Gastroesophageal sphincter (tissue), 3 donors: ENCODE measurements around the gene RNF223.

Experiments used
- POLR2A ChIP-seq, 2 donors: fragments of 450-650 bp; IDR thresholded peaks; one replicate each; pipeline ENCODE4 v1.6.1; 2017; ENCODE audit warnings: antibody characterized with exemption in 2 of 2, mild to moderate bottlenecking in 2 of 2, moderate library complexity in 1 of 2
- POLR2AphosphoS5 ChIP-seq: sonication (generic); formaldehyde crosslinking; IDR thresholded peaks from one replicate; pipeline ENCODE4 v1.6.1; 2017; ENCODE audit warnings: antibody characterized with exemption
- TF ChIP-seq, protein P1 (sequence below), 4 experiments: fragments of 200-600 bp in 2 of 4; fragments of 450-650 bp in 2 of 4; sonication (generic) in 1 of 4; IDR thresholded peaks; one replicate each; pipeline ENCODE4 v1.5.1; 2017 to 2019; ENCODE audit warnings: antibody characterized with exemption in 4 of 4, mild to moderate bottlenecking in 2 of 4, moderate library complexity in 2 of 4

DNA sequence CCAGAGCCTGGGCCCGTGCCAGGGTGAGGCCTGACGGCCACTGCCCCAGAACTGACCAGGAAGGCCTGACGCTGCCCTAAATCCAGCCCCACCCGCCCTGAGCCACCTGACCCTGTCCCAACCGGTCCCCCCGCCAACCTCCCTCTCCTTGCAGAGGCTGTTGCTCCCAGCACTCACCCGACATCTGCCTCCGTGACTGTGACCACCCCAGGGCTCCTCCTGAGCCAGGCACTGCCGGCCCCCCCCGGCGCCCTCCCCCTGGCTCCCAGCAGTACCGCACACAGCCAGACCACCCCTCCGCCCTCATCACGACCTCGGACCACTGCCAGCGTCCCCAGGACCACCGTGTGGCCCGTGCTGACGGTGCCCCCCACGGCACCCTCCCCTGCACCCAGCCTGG lies 27.9 kb downstream of the RNF223 start:
- TF ChIP-seq, protein P1, sequence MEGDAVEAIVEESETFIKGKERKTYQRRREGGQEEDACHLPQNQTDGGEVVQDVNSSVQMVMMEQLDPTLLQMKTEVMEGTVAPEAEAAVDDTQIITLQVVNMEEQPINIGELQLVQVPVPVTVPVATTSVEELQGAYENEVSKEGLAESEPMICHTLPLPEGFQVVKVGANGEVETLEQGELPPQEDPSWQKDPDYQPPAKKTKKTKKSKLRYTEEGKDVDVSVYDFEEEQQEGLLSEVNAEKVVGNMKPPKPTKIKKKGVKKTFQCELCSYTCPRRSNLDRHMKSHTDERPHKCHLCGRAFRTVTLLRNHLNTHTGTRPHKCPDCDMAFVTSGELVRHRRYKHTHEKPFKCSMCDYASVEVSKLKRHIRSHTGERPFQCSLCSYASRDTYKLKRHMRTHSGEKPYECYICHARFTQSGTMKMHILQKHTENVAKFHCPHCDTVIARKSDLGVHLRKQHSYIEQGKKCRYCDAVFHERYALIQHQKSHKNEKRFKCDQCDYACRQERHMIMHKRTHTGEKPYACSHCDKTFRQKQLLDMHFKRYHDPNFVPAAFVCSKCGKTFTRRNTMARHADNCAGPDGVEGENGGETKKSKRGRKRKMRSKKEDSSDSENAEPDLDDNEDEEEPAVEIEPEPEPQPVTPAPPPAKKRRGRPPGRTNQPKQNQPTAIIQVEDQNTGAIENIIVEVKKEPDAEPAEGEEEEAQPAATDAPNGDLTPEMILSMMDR (IDR thresholded peaks at IDR 0.05): no peak
- TF ChIP-seq POLR2AphosphoS5: no peak
- no peak for TF ChIP-seq POLR2A (IDR thresholded peaks at IDR 0.05)
